ENCODE data around the gene TCF21.
A peak's percentile ranks its signal among the peaks of the same experiment; 100 is the strongest.

- TF ChIP-seq POLR2AphosphoS5 (IDR thresholded peaks at IDR 0.05) (no peak), TAF1 (IDR thresholded peaks at IDR 0.05; ENCODE audit: low read depth) (no peak), REST (IDR thresholded peaks at IDR 0.05; ENCODE audit: borderline replicate concordance) (no peak), EZH2 (IDR thresholded peaks at IDR 0.05; ENCODE audit: borderline replicate concordance, insufficient read depth, low read length, poor library complexity, severe bottlenecking) (peak; percentile 38), SMC3 (conservative IDR thresholded peaks at IDR 0.05; ENCODE audit: poor library complexity) (no peak), RAD21 (conservative IDR thresholded peaks at IDR 0.05) (no peak)
- TF ChIP-seq, protein P1, sequence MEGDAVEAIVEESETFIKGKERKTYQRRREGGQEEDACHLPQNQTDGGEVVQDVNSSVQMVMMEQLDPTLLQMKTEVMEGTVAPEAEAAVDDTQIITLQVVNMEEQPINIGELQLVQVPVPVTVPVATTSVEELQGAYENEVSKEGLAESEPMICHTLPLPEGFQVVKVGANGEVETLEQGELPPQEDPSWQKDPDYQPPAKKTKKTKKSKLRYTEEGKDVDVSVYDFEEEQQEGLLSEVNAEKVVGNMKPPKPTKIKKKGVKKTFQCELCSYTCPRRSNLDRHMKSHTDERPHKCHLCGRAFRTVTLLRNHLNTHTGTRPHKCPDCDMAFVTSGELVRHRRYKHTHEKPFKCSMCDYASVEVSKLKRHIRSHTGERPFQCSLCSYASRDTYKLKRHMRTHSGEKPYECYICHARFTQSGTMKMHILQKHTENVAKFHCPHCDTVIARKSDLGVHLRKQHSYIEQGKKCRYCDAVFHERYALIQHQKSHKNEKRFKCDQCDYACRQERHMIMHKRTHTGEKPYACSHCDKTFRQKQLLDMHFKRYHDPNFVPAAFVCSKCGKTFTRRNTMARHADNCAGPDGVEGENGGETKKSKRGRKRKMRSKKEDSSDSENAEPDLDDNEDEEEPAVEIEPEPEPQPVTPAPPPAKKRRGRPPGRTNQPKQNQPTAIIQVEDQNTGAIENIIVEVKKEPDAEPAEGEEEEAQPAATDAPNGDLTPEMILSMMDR (IDR thresholded peaks at IDR 0.05; ENCODE audit: poor library complexity, severe bottlenecking): no peak
Observed at GRCh38 chr6:133892813-133893691, 4.1 kb downstream of the TCF21 start.
